SK-N-SH (cell line): Measurements from ENCODE around the gene SVBP. TPM values are rescaled to one million over a fixed set of nuclear protein-coding genes. Genes with fewer than 3 reads are reported as not detected.

ENCODE experiments used
- CTCF ChIA-PET: fragments of 300-600, 350-600 bp; formaldehyde crosslinking; extraction: SDS; loops from one replicate; lab custom pipeline; 2021; lab: Yijun Ruan, JAX
- POLR2A ChIA-PET: fragments of 350-600 bp; sonication (Branson Sonifier 250); formaldehyde crosslinking; extraction: SDS; loops from one replicate; lab custom pipeline; 2020; ENCODE audit warnings: antibody characterized with exemption, inconsistent platforms; lab: Yijun Ruan, JAX
- DNase-seq: peaks from one replicate; pipeline ENCODE4 v3.0.0; 2012
- H2AFZ ChIP-seq: fragments of 200-600 bp; sonication (generic); 2 replicates; pipeline ENCODE4 v1.8.1; 2016; ENCODE audit warnings: antibody characterized with exemption, mild to moderate bottlenecking, low read depth
- H3F3A ChIP-seq: fragments of 200-600 bp; sonication (generic); replicated peaks from 2 replicates; pipeline ENCODE3; 2016; ENCODE audit warnings: antibody characterized with exemption, mild to moderate bottlenecking; ENCODE audit not compliant: insufficient read depth
- H3K27ac ChIP-seq, 2 experiments: fragments of 200-500 bp in 1 of 2; fragments of 200-600 bp in 1 of 2; sonication (Bioruptor generic) in 1 of 2; sonication (generic), shearing (Covaris generic) in 1 of 2; 2 replicates each; pipeline versions ENCODE4 v1.5.1 to v1.6.1; 2014 to 2016; ENCODE audit warnings: low read depth in 2 of 2, inconsistent platforms in 1 of 2, low read length in 1 of 2, mild to moderate bottlenecking in 1 of 2, mixed read lengths in 1 of 2
- H3K27me3 ChIP-seq: fragments of 200-600 bp; sonication (generic), shearing (Covaris generic); 2 replicates; pipeline ENCODE4 v1.6.1; 2016; ENCODE audit warnings: mixed run types; ENCODE audit not compliant: insufficient read depth
- H3K36me3 ChIP-seq, 2 experiments: fragments of 200-500 bp in 1 of 2; fragments of 200-600 bp in 1 of 2; sonication (Bioruptor generic) in 1 of 2; sonication (generic) in 1 of 2; replicated peaks in 1 of 2; 2 replicates each; pipeline versions ENCODE3 to v1.5.1; 2014 to 2016; ENCODE audit warnings: low read length in 1 of 2, mild to moderate bottlenecking in 1 of 2; ENCODE audit not compliant: insufficient read depth in 2 of 2, control insufficient read depth in 1 of 2
- H3K4me1 ChIP-seq, 2 experiments: fragments of 200-500 bp in 1 of 2; fragments of 200-600 bp in 1 of 2; sonication (Bioruptor generic) in 1 of 2; sonication (generic), shearing (Covaris generic) in 1 of 2; 2 replicates each; pipeline versions ENCODE4 v1.5.1 to v1.6.1; 2014 to 2016; ENCODE audit warnings: low read depth in 1 of 2, low read length in 1 of 2, mixed run types in 1 of 2; ENCODE audit not compliant: insufficient read depth in 2 of 2, control insufficient read depth in 1 of 2
- H3K4me2 ChIP-seq: fragments of 200-600 bp; sonication (generic), shearing (Covaris generic); 2 replicates; pipeline ENCODE4 v1.6.1; 2017; ENCODE audit warnings: mixed run types
- H3K4me3 ChIP-seq, 2 experiments: fragments of 200-500 bp in 1 of 2; fragments of 200-600 bp in 1 of 2; sonication (Bioruptor generic) in 1 of 2; sonication (generic), shearing (Covaris generic) in 1 of 2; 2 replicates each; pipeline versions ENCODE4 v1.5.1 to v1.8.1; 2014 to 2016; ENCODE audit warnings: low read depth in 2 of 2, inconsistent platforms in 1 of 2, low read length in 1 of 2, mild to moderate bottlenecking in 1 of 2, mixed read lengths in 1 of 2, moderate library complexity in 1 of 2
- H3K79me2 ChIP-seq: fragments of 200-600 bp; sonication (generic); 2 replicates; pipeline ENCODE4 v1.8.1; 2017; ENCODE audit warnings: mild to moderate bottlenecking; ENCODE audit not compliant: insufficient read depth
- H3K9ac ChIP-seq: fragments of 200-600 bp; sonication (generic); 2 replicates; pipeline ENCODE4 v1.6.1; 2017; ENCODE audit warnings: mixed run types
- H3K9me2 ChIP-seq: fragments of 200-600 bp; sonication (generic); 2 replicates; pipeline ENCODE4 v1.6.1; 2017; ENCODE audit warnings: mixed run types
- H3K9me3 ChIP-seq: fragments of 200-600 bp; sonication (generic); 2 replicates; pipeline ENCODE4 v1.6.1; 2017; ENCODE audit warnings: mixed run types, mild to moderate bottlenecking, moderate library complexity
- H4K20me1 ChIP-seq: fragments of 200-600 bp; sonication (generic); 2 replicates; pipeline ENCODE4 v1.6.1; 2017; ENCODE audit warnings: mild to moderate bottlenecking, mixed run types; ENCODE audit not compliant: insufficient read depth
- CHD2 ChIP-seq: fragments of 150-350 bp; IDR thresholded peaks from 2 replicates; pipeline ENCODE4 v1.6.1; 2018; ENCODE audit warnings: low read length; ENCODE audit not compliant: partially characterized antibody
- EZH2phosphoT487 ChIP-seq: fragments of 200-600 bp; sonication (generic); IDR thresholded peaks from 2 replicates; pipeline ENCODE4 v1.6.1; 2017; ENCODE audit warnings: low read depth, mixed run types, mild to moderate bottlenecking, antibody characterized with exemption, moderate library complexity, borderline replicate concordance
- GATA2 ChIP-seq: sonication (generic); formaldehyde crosslinking; IDR thresholded peaks from 2 replicates; pipeline ENCODE4 v1.5.0; 2020; ENCODE audit warnings: mild to moderate bottlenecking, missing genetic modification reagents
- IRF3 ChIP-seq: fragments of 150-350 bp; IDR thresholded peaks from 2 replicates; pipeline ENCODE4 v1.6.1; 2016; ENCODE audit warnings: mild to moderate bottlenecking, low read depth, low read length
- MEF2A ChIP-seq: IDR thresholded peaks from 2 replicates; pipeline ENCODE4 v1.4.0; 2012; ENCODE audit warnings: low read depth, borderline replicate concordance
- RAD21 ChIP-seq: IDR thresholded peaks from 2 replicates; pipeline ENCODE4 v1.6.1; 2012; ENCODE audit warnings: mild to moderate bottlenecking, low read length
- RCOR1 ChIP-seq: fragments of 150-350 bp; IDR thresholded peaks from 2 replicates; pipeline ENCODE4 v1.6.1; 2017; ENCODE audit warnings: antibody characterized with exemption, low read length
- RFX5 ChIP-seq: IDR thresholded peaks from 2 replicates; pipeline ENCODE4 v1.6.1; 2012; ENCODE audit warnings: mild to moderate bottlenecking, improper control_type of control experiment, low read length
- TEAD4 ChIP-seq: IDR thresholded peaks from 2 replicates; pipeline ENCODE4 v1.4.0; 2012; ENCODE audit warnings: mild to moderate bottlenecking, borderline replicate concordance; ENCODE audit not compliant: insufficient read depth
- ZBTB33 ChIP-seq: IDR thresholded peaks from 2 replicates; pipeline ENCODE4 v1.4.0; 2012; ENCODE audit warnings: low read depth, borderline replicate concordance
- WGBS: methylation state at CpG from one replicate; pipeline ENCODE4 v1.1.6; 2017; ENCODE audit warnings: low lambda C conversion rate; 5-methylcytosine and 5-hydroxymethylcytosine counted together
- polyA plus RNA-seq, 3 experiments: library from polyadenylated mRNA; depleted of rRNA; stranded (reverse); fragments of >200 nt; gene quantifications; 2 replicates each; pipeline ENCODE4 v1.2.3, GENCODE V29; 2012
- TF ChIP-seq, protein P1 (sequence below): IDR thresholded peaks from 2 replicates; pipeline ENCODE4 v1.6.1; 2012; ENCODE audit warnings: mild to moderate bottlenecking, low read depth, low read length, moderate library complexity
- TF ChIP-seq, protein P2 (sequence below): fragments of 150-350 bp; IDR thresholded peaks from 2 replicates; pipeline ENCODE4 v1.6.1; 2017; ENCODE audit warnings: antibody characterized with exemption, low read length, low read depth, borderline replicate concordance

Gene SVBP
- polyA plus RNA-seq, 1 of the 3 experiments (the other 2 are of a cell fraction), result 18.6 TPM

- 87% methylated on average over 7 of the region's 7 CpGs for WGBS
- Histone ChIP-seq H3K27ac (no peak overlapping the region), H4K20me1 (no peaks in the 10 kb centered on the region), H3K9me3 (no peaks in the 10 kb centered on the region)
- DNase-seq, result no peak
- ChIA-PET POLR2A (interaction anchor here (0.8 to 5.4 kb wide), 3 partner anchors 7 to 72 kb away, joined by 3 to 26 read pairs (median 3); partner anchors contain the start of genes C1orf50, P3H1 and ZNF691), CTCF (interaction anchor here (0.6 to 1.3 kb wide), 2 partner anchors 8 to 61 kb away, joined by 3 read pairs; partner anchors contain the start of gene ZNF691)
- TF ChIP-seq RAD21 (no peak), TEAD4 (no peak), RCOR1 (no peak), GATA2 (CRISPR knock-in tag) (no peak), EZH2phosphoT487 (no peak), MEF2A (no peak), ZBTB33 (no peak), RFX5 (no peak), CHD2 (no peak), IRF3 (no peak)
- TF ChIP-seq, protein P1, sequence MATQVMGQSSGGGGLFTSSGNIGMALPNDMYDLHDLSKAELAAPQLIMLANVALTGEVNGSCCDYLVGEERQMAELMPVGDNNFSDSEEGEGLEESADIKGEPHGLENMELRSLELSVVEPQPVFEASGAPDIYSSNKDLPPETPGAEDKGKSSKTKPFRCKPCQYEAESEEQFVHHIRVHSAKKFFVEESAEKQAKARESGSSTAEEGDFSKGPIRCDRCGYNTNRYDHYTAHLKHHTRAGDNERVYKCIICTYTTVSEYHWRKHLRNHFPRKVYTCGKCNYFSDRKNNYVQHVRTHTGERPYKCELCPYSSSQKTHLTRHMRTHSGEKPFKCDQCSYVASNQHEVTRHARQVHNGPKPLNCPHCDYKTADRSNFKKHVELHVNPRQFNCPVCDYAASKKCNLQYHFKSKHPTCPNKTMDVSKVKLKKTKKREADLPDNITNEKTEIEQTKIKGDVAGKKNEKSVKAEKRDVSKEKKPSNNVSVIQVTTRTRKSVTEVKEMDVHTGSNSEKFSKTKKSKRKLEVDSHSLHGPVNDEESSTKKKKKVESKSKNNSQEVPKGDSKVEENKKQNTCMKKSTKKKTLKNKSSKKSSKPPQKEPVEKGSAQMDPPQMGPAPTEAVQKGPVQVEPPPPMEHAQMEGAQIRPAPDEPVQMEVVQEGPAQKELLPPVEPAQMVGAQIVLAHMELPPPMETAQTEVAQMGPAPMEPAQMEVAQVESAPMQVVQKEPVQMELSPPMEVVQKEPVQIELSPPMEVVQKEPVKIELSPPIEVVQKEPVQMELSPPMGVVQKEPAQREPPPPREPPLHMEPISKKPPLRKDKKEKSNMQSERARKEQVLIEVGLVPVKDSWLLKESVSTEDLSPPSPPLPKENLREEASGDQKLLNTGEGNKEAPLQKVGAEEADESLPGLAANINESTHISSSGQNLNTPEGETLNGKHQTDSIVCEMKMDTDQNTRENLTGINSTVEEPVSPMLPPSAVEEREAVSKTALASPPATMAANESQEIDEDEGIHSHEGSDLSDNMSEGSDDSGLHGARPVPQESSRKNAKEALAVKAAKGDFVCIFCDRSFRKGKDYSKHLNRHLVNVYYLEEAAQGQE, result no peak
- TF ChIP-seq, protein P2, sequence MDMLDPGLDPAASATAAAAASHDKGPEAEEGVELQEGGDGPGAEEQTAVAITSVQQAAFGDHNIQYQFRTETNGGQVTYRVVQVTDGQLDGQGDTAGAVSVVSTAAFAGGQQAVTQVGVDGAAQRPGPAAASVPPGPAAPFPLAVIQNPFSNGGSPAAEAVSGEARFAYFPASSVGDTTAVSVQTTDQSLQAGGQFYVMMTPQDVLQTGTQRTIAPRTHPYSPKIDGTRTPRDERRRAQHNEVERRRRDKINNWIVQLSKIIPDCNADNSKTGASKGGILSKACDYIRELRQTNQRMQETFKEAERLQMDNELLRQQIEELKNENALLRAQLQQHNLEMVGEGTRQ, result no peak
- TF ChIP-seq, all 33 proteins: peak for 0
- no peaks in the 10 kb centered on the region for H3F3A ChIP-seq
- H3K9ac ChIP-seq, result no peak overlapping the region
- H2AFZ ChIP-seq, result no peak overlapping the region
- no peak overlapping the region for H3K4me2 ChIP-seq
- peaks cover 0 to 9% of the 10 kb centered on the region in 2 experiments for H3K36me3 ChIP-seq
- no peaks in the 10 kb centered on the region for H3K9me2 ChIP-seq
- H3K27me3 ChIP-seq, result no peaks in the 10 kb centered on the region
- H3K4me1 ChIP-seq, result peaks cover 0 to 6% of the 10 kb centered on the region in 2 experiments; a peak in 1 of 4 replicates
- H3K79me2 ChIP-seq, result no peaks in the 10 kb centered on the region
- H3K4me3 ChIP-seq, result no peak overlapping the region
These were observed 21.4 kb upstream of the SVBP start for GRCh38 chr1:42838482-42839190.
